ENCODE results near the gene KCND1.
A peak's percentile ranks its signal among the peaks of the same experiment; 100 is the strongest.

KCND1 gene

GRCh38 chrX:48937054-48937907 is 34.4 kb downstream of the KCND1 start:
- peak overlapping the region; percentile 97 for H3K27ac ChIP-seq (ENCODE audit: low read depth, low read length)
- H3K36me3 ChIP-seq (ENCODE audit: low read length) = no peaks in the 10 kb centered on the region
- no peaks in the 10 kb centered on the region for H3K9me2 ChIP-seq (replicated peaks; ENCODE audit: insufficient read depth, low read length)
- no peaks in the 10 kb centered on the region for H3K27me3 ChIP-seq (ENCODE audit: low read length)
- peak overlapping the region; percentile 80 for H3K4me2 ChIP-seq (ENCODE audit: low read depth, low read length, poor library complexity, severe bottlenecking)
- H3K9me3 ChIP-seq (ENCODE audit: insufficient read depth, low read length) = no peaks in the 10 kb centered on the region
- H3K9ac ChIP-seq (ENCODE audit: low read length) = peak overlapping the region; percentile 35
- H2AFZ ChIP-seq (ENCODE audit: low read depth, low read length, severe bottlenecking) = no peak overlapping the region
- H3K4me3 ChIP-seq (ENCODE audit: insufficient read depth, low read length, poor library complexity, severe bottlenecking) = no peak overlapping the region
- TF ChIP-seq EZH2phosphoT487 (conservative IDR thresholded peaks at IDR 0.05; ENCODE audit: low read length) = no peak
- TF ChIP-seq CTCF (IDR thresholded peaks at IDR 0.05; ENCODE audit: insufficient read depth, low read length, poor library complexity, severe bottlenecking) = peak; percentile 43
- H3K79me2 ChIP-seq (ENCODE audit: insufficient read depth, low read length) = no peaks in the 10 kb centered on the region
- peaks cover 25% of the 10 kb centered on the region for H3F3A ChIP-seq (ENCODE audit: insufficient read depth)
- no peaks in the 10 kb centered on the region for H4K20me1 ChIP-seq (ENCODE audit: low read depth, low read length)

GRCh38 chrX:48936429-48937053 is 35.1 kb downstream of the KCND1 start:
- TF ChIP-seq EZH2phosphoT487 (conservative IDR thresholded peaks at IDR 0.05; ENCODE audit: low read length) (no peak), CTCF (IDR thresholded peaks at IDR 0.05; ENCODE audit: insufficient read depth, low read length, poor library complexity, severe bottlenecking) (no peak)
- peak overlapping the region; percentile 97 for H3K27ac ChIP-seq (ENCODE audit: low read depth, low read length)
- no peaks in the 10 kb centered on the region for H3K9me3 ChIP-seq (ENCODE audit: insufficient read depth, low read length)
- H2AFZ ChIP-seq (ENCODE audit: low read depth, low read length, severe bottlenecking) = no peak overlapping the region
- peak overlapping the region; percentile 38 for H3K4me2 ChIP-seq (ENCODE audit: low read depth, low read length, poor library complexity, severe bottlenecking)
- no peak overlapping the region for H3K9ac ChIP-seq (ENCODE audit: low read length)
- no peak overlapping the region for H3K4me3 ChIP-seq (ENCODE audit: insufficient read depth, low read length, poor library complexity, severe bottlenecking)
- H3K36me3 ChIP-seq (ENCODE audit: low read length) = no peaks in the 10 kb centered on the region
- no peaks in the 10 kb centered on the region for H4K20me1 ChIP-seq (ENCODE audit: low read depth, low read length)
- H3F3A ChIP-seq (ENCODE audit: insufficient read depth) = peaks cover 25% of the 10 kb centered on the region
- H3K27me3 ChIP-seq (ENCODE audit: low read length) = no peaks in the 10 kb centered on the region
- no peaks in the 10 kb centered on the region for H3K9me2 ChIP-seq (replicated peaks; ENCODE audit: insufficient read depth, low read length)
- no peaks in the 10 kb centered on the region for H3K79me2 ChIP-seq (ENCODE audit: insufficient read depth, low read length)

GRCh38 chrX:48935301-48935670 is 36.4 kb downstream of the KCND1 start:
- TF ChIP-seq CTCF (IDR thresholded peaks at IDR 0.05; ENCODE audit: insufficient read depth, low read length, poor library complexity, severe bottlenecking) = no peak
- TF ChIP-seq EZH2phosphoT487 (conservative IDR thresholded peaks at IDR 0.05; ENCODE audit: low read length) = no peak
- Histone ChIP-seq H3K27ac (ENCODE audit: low read depth, low read length) (peak overlapping the region; percentile 42), H3K36me3 (ENCODE audit: low read length) (no peaks in the 10 kb centered on the region), H3K4me3 (ENCODE audit: insufficient read depth, low read length, poor library complexity, severe bottlenecking) (no peak overlapping the region), H4K20me1 (ENCODE audit: low read depth, low read length) (no peaks in the 10 kb centered on the region), H3K9me2 (replicated peaks; ENCODE audit: insufficient read depth, low read length) (no peaks in the 10 kb centered on the region), H3K9me3 (ENCODE audit: insufficient read depth, low read length) (no peaks in the 10 kb centered on the region), H3K79me2 (ENCODE audit: insufficient read depth, low read length) (no peaks in the 10 kb centered on the region), H3K27me3 (ENCODE audit: low read length) (no peaks in the 10 kb centered on the region), H3K9ac (ENCODE audit: low read length) (no peak overlapping the region), H3F3A (ENCODE audit: insufficient read depth) (peaks cover 25% of the 10 kb centered on the region), H3K4me2 (ENCODE audit: low read depth, low read length, poor library complexity, severe bottlenecking) (no peak overlapping the region), H2AFZ (ENCODE audit: low read depth, low read length, severe bottlenecking) (no peak overlapping the region)
